H1 (cell line): ENCODE measurements around the gene ANKRD13B. TPM values are rescaled to one million over a fixed set of nuclear protein-coding genes. Genes with fewer than 3 reads are reported as not detected.

Experiments
- CTCF ChIA-PET: fragments of 300-600 bp; sonication (Branson Sonifier 250); formaldehyde crosslinking; loops from one replicate; lab custom pipeline; 2021; ENCODE audit not compliant: partially characterized antibody; lab: Charles Lee
- POLR2A ChIA-PET: fragments of 300-600 bp; sonication (Branson Sonifier 250); formaldehyde crosslinking; loops from one replicate; lab custom pipeline; 2021; ENCODE audit warnings: inconsistent platforms; ENCODE audit not compliant: partially characterized antibody; lab: Charles Lee
- DNase-seq, 2 experiments: peaks; one replicate each; pipeline versions ENCODE4 v3.0.0 to v3.0.0-alpha.2; 2010 to 2022; ENCODE audit warnings: low spot score in 2 of 2, low read depth in 1 of 2, mixed read lengths in 1 of 2
- FAIRE-seq: peaks from 2 replicates; lab custom pipeline; 2011; peaks lifted over from hg19 to GRCh38; lab: Jason Lieb, UNC
- H2AFZ ChIP-seq: 2 replicates; pipeline ENCODE4 v1.8.1; 2012; ENCODE audit warnings: low read length, inconsistent platforms
- H2AK5ac ChIP-seq: 2 replicates; pipeline ENCODE4 v1.6.1; 2013; ENCODE audit warnings: low read depth, low read length
- H2BK120ac ChIP-seq: replicated peaks from 2 replicates; pipeline ENCODE3; 2013; ENCODE audit warnings: low read depth, low read length, inconsistent platforms
- H2BK12ac ChIP-seq: 2 replicates; pipeline ENCODE4 v1.6.1; 2013; ENCODE audit warnings: low read depth, low read length
- H2BK15ac ChIP-seq: 2 replicates; pipeline ENCODE4 v1.6.1; 2013; ENCODE audit warnings: low read length
- H2BK20ac ChIP-seq: 2 replicates; pipeline ENCODE4 v1.6.1; 2013; ENCODE audit warnings: low read length
- H2BK5ac ChIP-seq: 2 replicates; pipeline ENCODE4 v1.6.1; 2013; ENCODE audit warnings: low read depth, low read length
- H3K14ac ChIP-seq: 2 replicates; pipeline ENCODE4 v1.6.1; 2013; ENCODE audit warnings: inconsistent platforms; ENCODE audit not compliant: insufficient read length
- H3K18ac ChIP-seq: 2 replicates; pipeline ENCODE4 v1.6.1; 2013; ENCODE audit warnings: low read length; ENCODE audit errors: extremely low read depth
- H3K23ac ChIP-seq: 2 replicates; pipeline ENCODE4 v1.6.1; 2013; ENCODE audit warnings: inconsistent platforms; ENCODE audit not compliant: insufficient read length
- H3K23me2 ChIP-seq: 2 replicates; pipeline ENCODE4 v1.6.1; 2013; ENCODE audit warnings: low read depth, low read length
- H3K27ac ChIP-seq: 2 replicates; pipeline ENCODE4 v1.6.1; 2011; ENCODE audit warnings: low read depth, low read length, inconsistent platforms
- H3K27me3 ChIP-seq, 4 experiments: replicated peaks in 1 of 4; 1 replicate in 1 of 4; 2 replicates in 3 of 4; pipeline versions ENCODE4 v1.6.1 to v1.8.1; 2011 to 2013; ENCODE audit warnings: low read length in 3 of 4, mild to moderate bottlenecking in 3 of 4, inconsistent platforms in 2 of 4, mixed read lengths in 2 of 4, moderate library complexity in 1 of 4; ENCODE audit not compliant: control insufficient read depth in 3 of 4, insufficient read depth in 3 of 4; ENCODE audit errors: extremely low read depth in 1 of 4
- H3K36me3 ChIP-seq, 4 experiments: 2 replicates each; pipeline versions ENCODE4 v1.6.1 to v1.8.1; 2011 to 2013; ENCODE audit warnings: mild to moderate bottlenecking in 4 of 4, low read length in 3 of 4, moderate library complexity in 2 of 4, control low read depth in 1 of 4, inconsistent platforms in 1 of 4; ENCODE audit not compliant: insufficient read depth in 4 of 4, control insufficient read depth in 2 of 4
- H3K4ac ChIP-seq: replicated peaks from 2 replicates; pipeline ENCODE3; 2013; ENCODE audit warnings: low read length, low read depth, mixed read lengths, inconsistent platforms; ENCODE audit not compliant: insufficient read length
- H3K4me1 ChIP-seq, 4 experiments: replicated peaks in 1 of 4; 1 replicate in 1 of 4; 2 replicates in 3 of 4; pipeline versions ENCODE4 v1.6.1 to v1.8.1; 2011 to 2013; ENCODE audit warnings: low read length in 3 of 4, inconsistent platforms in 2 of 4, mixed read lengths in 1 of 4; ENCODE audit not compliant: insufficient read depth in 4 of 4, control insufficient read depth in 3 of 4
- H3K4me2 ChIP-seq, 2 experiments: 2 replicates each; pipeline versions ENCODE4 v1.6.1 to v1.8.1; 2011 to 2013; ENCODE audit warnings: low read depth in 2 of 2, low read length in 2 of 2, control low read depth in 1 of 2, inconsistent platforms in 1 of 2, mild to moderate bottlenecking in 1 of 2; ENCODE audit not compliant: insufficient read depth in 1 of 2
- H3K4me3 ChIP-seq, 4 experiments: fragments of 200-600, 300-600 bp in 1 of 4; sonication (generic), shearing (Covaris generic), sonication (Bioruptor Twin) in 1 of 4; 2 replicates each; pipeline versions ENCODE4 v1.5.1 to v1.8.1; 2011 to 2016; ENCODE audit warnings: low read length in 4 of 4, low read depth in 3 of 4, control low read depth in 2 of 4, inconsistent platforms in 2 of 4, mild to moderate bottlenecking in 2 of 4, mixed read lengths in 1 of 4, moderate library complexity in 1 of 4; ENCODE audit not compliant: insufficient read depth in 2 of 4; ENCODE audit errors: extremely low read depth in 1 of 4
- H3K56ac ChIP-seq: replicated peaks from 2 replicates; pipeline ENCODE3; 2013; ENCODE audit warnings: low read depth, mild to moderate bottlenecking, mixed read lengths, low read length, inconsistent platforms; ENCODE audit not compliant: insufficient read length
- H3K79me1 ChIP-seq: 2 replicates; pipeline ENCODE4 v1.6.1; 2013; ENCODE audit warnings: low read depth, low read length, control low read depth
- H3K79me2 ChIP-seq, 2 experiments: 2 replicates each; pipeline versions ENCODE4 v1.6.1 to v1.8.1; 2012 to 2013; ENCODE audit warnings: low read length in 2 of 2, mild to moderate bottlenecking in 2 of 2, inconsistent platforms in 1 of 2; ENCODE audit not compliant: insufficient read depth in 2 of 2, control insufficient read depth in 1 of 2
- H3K9ac ChIP-seq, 4 experiments: replicated peaks in 1 of 4; 1 replicate in 1 of 4; 2 replicates in 3 of 4; pipeline versions ENCODE4 v1.6.1 to v1.8.1; 2011 to 2013; ENCODE audit warnings: low read depth in 3 of 4, low read length in 3 of 4, control low read depth in 2 of 4, mild to moderate bottlenecking in 2 of 4, moderate library complexity in 2 of 4, inconsistent platforms in 1 of 4; ENCODE audit errors: extremely low read depth in 1 of 4
- H3K9me3 ChIP-seq, 2 experiments: 2 replicates each; pipeline versions ENCODE4 v1.6.1 to v1.8.1; 2012 to 2013; ENCODE audit warnings: mild to moderate bottlenecking in 2 of 2, moderate library complexity in 2 of 2, control low read depth in 1 of 2, inconsistent platforms in 1 of 2, low read depth in 1 of 2, low read length in 1 of 2, mixed read lengths in 1 of 2; ENCODE audit not compliant: insufficient read depth in 2 of 2
- H4K20me1 ChIP-seq, 2 experiments: replicated peaks in 1 of 2; 2 replicates each; pipeline versions ENCODE3 to v1.8.1; 2011 to 2013; ENCODE audit warnings: inconsistent platforms in 2 of 2, low read length in 2 of 2, mild to moderate bottlenecking in 1 of 2; ENCODE audit not compliant: insufficient read depth in 2 of 2, control insufficient read depth in 1 of 2
- H4K5ac ChIP-seq: 2 replicates; pipeline ENCODE4 v1.6.1; 2013; ENCODE audit warnings: low read length, low read depth, mixed read lengths, inconsistent platforms; ENCODE audit not compliant: insufficient read length
- H4K8ac ChIP-seq: 2 replicates; pipeline ENCODE4 v1.8.0; 2013; ENCODE audit warnings: mild to moderate bottlenecking, moderate library complexity, low read length, inconsistent platforms; ENCODE audit not compliant: insufficient read depth; ENCODE audit errors: extremely low read depth
- H4K91ac ChIP-seq: replicated peaks from 2 replicates; pipeline ENCODE3; 2013; ENCODE audit warnings: low read length, mixed read lengths, inconsistent platforms; ENCODE audit not compliant: insufficient read length
- BACH1 ChIP-seq: IDR thresholded peaks from 2 replicates; pipeline ENCODE4 v1.6.1; 2012; ENCODE audit warnings: low read length, improper control_type of control experiment
- CTCF ChIP-seq, 3 experiments: IDR thresholded peaks; 1 replicate in 2 of 3; 2 replicates in 1 of 3; pipeline versions ENCODE4 v1.5.1 to v1.6.1; 2011; ENCODE audit warnings: low read length in 3 of 3, mild to moderate bottlenecking in 3 of 3, inconsistent platforms in 2 of 3, low read depth in 1 of 3, moderate library complexity in 1 of 3; ENCODE audit not compliant: insufficient read depth in 1 of 3; ENCODE audit errors: control extremely low read depth in 1 of 3
- MAFK ChIP-seq: IDR thresholded peaks from 2 replicates; pipeline ENCODE4 v1.6.1; 2012; ENCODE audit warnings: low read depth, mild to moderate bottlenecking, improper control_type of control experiment, low read length
- RAD21 ChIP-seq, 2 experiments: IDR thresholded peaks in 1 of 2; conservative IDR thresholded peaks in 1 of 2; 2 replicates each; pipeline ENCODE4 v1.6.1; 2011; ENCODE audit warnings: low read depth in 2 of 2, low read length in 2 of 2, improper control_type of control experiment in 1 of 2, inconsistent platforms in 1 of 2, mild to moderate bottlenecking in 1 of 2, moderate library complexity in 1 of 2
- WGBS, 2 experiments: shearing (Covaris generic) in 1 of 2; methylation state at CpG; one replicate each; pipeline versions ENCODE4 v1.1.6 to v1.1.7; 2013 to 2015; ENCODE audit warnings: low lambda C conversion rate in 2 of 2, mixed read lengths in 2 of 2, inconsistent platforms in 1 of 2, low coverage in 1 of 2, missing lambda C conversion rate in 1 of 2; ENCODE audit not compliant: insufficient replicate concordance in 2 of 2, insufficient coverage in 1 of 2, insufficient read length in 1 of 2; ENCODE audit errors: extremely low coverage in 1 of 2, missing lambda C conversion rate in 1 of 2; 5-methylcytosine and 5-hydroxymethylcytosine counted together
- polyA plus RNA-seq, 7 experiments: library from polyadenylated mRNA; depleted of rRNA in 3 of 7; stranded (reverse) in 5 of 7; unstranded in 2 of 7; fragments of >200 nt in 5 of 7; fragments of 200-250 nt in 2 of 7; gene quantifications; 1 replicate in 5 of 7; 2 replicates in 1 of 7; 4 replicates in 1 of 7; pipeline versions ENCODE4 v1.2.1 to v1.2.3, GENCODE V29; 2011 to 2013; ENCODE audit warnings: missing spikeins in 2 of 7, mixed read lengths in 2 of 7
- total RNA-seq: library from RNA; stranded (reverse); fragmentation: NEBNext Ultra II Directional; extraction: Animal tissue kit (Norgen Biotek cat#: 25700); gene quantifications from 2 replicates; pipeline ENCODE4 v1.2.1, GENCODE V29; 2021

ANKRD13B gene
- total and polyA plus RNA-seq, 2 of the 8 experiments (the other 6 are each of a cell fraction or from before 2014, with no cell fraction given) = 16.4 to 48.5 TPM

- ChIA-PET CTCF (interaction anchor here (0.6 to 1.6 kb wide), 4 partner anchors 24 to 123 kb away, joined by 3 to 4 read pairs (median 3); no protein-coding TSS in a partner anchor), POLR2A (no interaction called here)
- TF ChIP-seq RAD21 (IDR thresholded peaks at IDR 0.05 in 1 of 2, conservative IDR thresholded peaks at IDR 0.05 in 1 of 2; ENCODE audit: low read depth in 2 of 2, low read length in 2 of 2) (0 out of 4 replicates have a peak, but pooled peaks of 1 of the 2 experiments have one; percentile 2), MAFK (peak; percentile 87), BACH1 (peak; percentile 89), CTCF (IDR thresholded peaks at IDR 0.05; ENCODE audit: control extremely low read depth in 1 of 3, insufficient read depth in 1 of 3, low read depth in 1 of 3, low read length in 3 of 3) (no peak)
- Histone ChIP-seq H2BK12ac (no peak overlapping the region), H2BK20ac (no peak overlapping the region), H3K4ac (no peak overlapping the region), H3K4me1 (peaks cover 0 to 3% (median 0%) of the 10 kb centered on the region in 4 experiments; a peak in 1 of 7 replicates), H2BK15ac (no peak overlapping the region), H3K14ac (no peak overlapping the region), H3K4me3 (no peak overlapping the region), H3K79me1 (no peaks in the 10 kb centered on the region), H3K56ac (no peak overlapping the region), H3K79me2 (no peaks in the 10 kb centered on the region), H3K4me2 (no peak overlapping the region), H3K23ac (no peak overlapping the region), H3K23me2 (no peaks in the 10 kb centered on the region), H2AFZ (no peak overlapping the region), H3K9ac (no peak overlapping the region), H2AK5ac (no peak overlapping the region), H4K8ac (no peak overlapping the region), H2BK5ac (no peak overlapping the region), H4K91ac (no peak overlapping the region), H2BK120ac (no peak overlapping the region), H3K27me3 (no peaks in the 10 kb centered on the region), H4K5ac (no peak overlapping the region), H4K20me1 (no peaks in the 10 kb centered on the region), H3K27ac (no peak overlapping the region), H3K36me3 (no peaks in the 10 kb centered on the region), H3K9me3 (no peaks in the 10 kb centered on the region), H3K18ac (no peak overlapping the region)
- 43% methylated on average over 1 of the region's 1 CpG; no CpG with 5 or more reads in 1 of the 2 experiments for WGBS, 2 experiments
- DNase-seq (no peak), FAIRE-seq (no peak)
Measured at GRCh38 chr17:29663155-29663554, 70.2 kb downstream of the ANKRD13B start.
